DMS53 treated with DMSO at 0.1 percent for 48 hours (cell line): ENCODE data around the gene MAPK8.

Source experiments
- DNase-seq: peaks from one replicate; lab custom pipeline; 2025; ENCODE audit not compliant: unreplicated experiment; lab: John Stamatoyannopoulos, UW

Gene MAPK8

GRCh38 chr10:48447356-48448215, 141.1 kb downstream of the MAPK8 start:
- DNase-seq = no peak

DNA sequence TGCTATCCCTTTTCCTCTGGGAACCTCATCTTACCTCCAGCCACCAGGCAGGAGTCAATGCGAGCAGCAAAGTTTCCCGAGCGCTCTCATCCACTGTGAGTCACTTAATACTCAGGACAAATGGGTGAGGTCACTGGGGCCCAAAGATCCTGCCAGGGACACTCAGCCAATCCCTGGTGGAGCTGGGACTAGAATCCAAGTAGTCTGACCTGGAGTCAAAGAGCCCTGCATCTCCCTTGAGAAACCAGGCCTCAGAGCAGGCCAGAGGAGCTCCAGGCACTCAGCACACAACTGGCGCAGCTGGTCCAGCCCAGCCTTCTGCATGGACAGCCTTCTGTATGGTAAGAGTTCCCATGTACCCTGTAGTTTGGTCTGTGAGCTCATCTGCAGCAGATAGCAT, 142.3 kb downstream of the MAPK8 start:
- DNase-seq = no peak

- no peak for DNase-seq
Measured at GRCh38 chr10:48449501-48450232, 143.2 kb downstream of the MAPK8 start.

DNA sequence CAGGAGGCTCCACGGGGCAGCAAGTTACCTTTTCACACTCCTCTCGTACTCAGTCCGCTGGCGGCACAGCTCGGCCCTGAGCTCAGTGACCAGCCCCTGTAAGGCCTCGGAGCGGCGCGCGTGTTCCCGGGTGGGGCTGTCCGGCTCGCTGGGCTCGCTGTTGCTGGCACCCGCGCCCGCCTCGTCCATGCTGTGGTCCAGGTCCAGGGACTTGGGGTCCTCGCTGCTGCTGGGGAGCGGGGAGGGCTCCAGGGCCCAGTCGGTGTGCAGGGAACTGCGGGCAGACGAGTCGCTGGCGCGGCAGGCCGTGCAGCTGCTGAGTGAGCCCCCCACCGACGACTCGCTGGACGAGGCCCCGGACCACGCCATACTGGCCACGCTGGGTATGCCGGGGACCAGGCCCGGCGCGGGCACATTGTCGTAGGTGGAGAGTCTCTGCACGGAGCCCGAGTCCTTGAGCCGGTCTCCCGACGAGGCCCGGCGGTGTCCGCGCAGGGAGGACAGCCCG, 143.8 kb downstream of the MAPK8 start:
- DNase-seq = no peak

- DNase-seq = no peak
Measured at GRCh38 chr10:48450741-48451466, 144.4 kb downstream of the MAPK8 start.

- no peak for DNase-seq
Measured at GRCh38 chr10:48451969-48452878, 145.7 kb downstream of the MAPK8 start.

GRCh38 chr10:48452879-48453412, 146.5 kb downstream of the MAPK8 start:
- no peak for DNase-seq

GRCh38 chr10:48453451-48454301, 147.2 kb downstream of the MAPK8 start:
- DNase-seq = no peak

DNA sequence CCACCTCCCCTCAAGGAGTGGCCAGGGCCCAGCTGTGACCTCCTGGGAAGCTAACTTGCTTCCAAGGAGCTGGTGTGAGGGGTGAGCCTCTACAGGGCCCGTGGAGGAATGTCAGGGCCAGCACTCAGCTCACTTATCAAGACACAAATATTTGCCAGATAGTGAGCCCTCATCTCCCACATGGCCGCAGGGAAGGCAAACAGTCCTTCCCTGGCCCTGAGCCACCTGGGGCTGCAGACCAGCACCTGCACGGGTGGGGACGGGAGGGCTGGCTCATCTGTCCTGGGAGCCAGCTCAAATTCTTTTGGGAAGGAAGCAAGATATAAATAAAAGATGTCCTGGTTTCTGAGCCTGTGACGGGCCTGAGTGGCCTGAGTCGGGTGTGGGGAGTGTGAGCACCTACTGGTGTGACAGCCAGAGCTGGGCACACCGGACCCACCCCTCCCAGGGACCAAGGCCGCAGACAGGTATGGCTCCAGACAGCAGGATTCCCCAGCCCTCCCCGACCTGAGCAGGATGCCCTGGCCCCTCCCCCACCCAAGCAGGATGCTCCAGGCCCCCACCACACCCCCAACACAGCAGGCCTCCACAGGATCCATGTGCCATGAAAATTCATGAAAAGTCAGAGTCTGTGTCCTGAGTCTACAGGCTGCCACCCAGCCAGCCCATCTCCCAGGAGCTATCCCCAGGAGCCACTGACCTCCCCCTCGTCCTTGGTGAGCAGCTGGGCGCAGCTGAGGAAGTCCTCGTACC, 148.0 kb downstream of the MAPK8 start:
- DNase-seq = no peak

- DNase-seq = no peak
Measured at GRCh38 chr10:48455055-48455391, 148.5 kb downstream of the MAPK8 start.

DNA sequence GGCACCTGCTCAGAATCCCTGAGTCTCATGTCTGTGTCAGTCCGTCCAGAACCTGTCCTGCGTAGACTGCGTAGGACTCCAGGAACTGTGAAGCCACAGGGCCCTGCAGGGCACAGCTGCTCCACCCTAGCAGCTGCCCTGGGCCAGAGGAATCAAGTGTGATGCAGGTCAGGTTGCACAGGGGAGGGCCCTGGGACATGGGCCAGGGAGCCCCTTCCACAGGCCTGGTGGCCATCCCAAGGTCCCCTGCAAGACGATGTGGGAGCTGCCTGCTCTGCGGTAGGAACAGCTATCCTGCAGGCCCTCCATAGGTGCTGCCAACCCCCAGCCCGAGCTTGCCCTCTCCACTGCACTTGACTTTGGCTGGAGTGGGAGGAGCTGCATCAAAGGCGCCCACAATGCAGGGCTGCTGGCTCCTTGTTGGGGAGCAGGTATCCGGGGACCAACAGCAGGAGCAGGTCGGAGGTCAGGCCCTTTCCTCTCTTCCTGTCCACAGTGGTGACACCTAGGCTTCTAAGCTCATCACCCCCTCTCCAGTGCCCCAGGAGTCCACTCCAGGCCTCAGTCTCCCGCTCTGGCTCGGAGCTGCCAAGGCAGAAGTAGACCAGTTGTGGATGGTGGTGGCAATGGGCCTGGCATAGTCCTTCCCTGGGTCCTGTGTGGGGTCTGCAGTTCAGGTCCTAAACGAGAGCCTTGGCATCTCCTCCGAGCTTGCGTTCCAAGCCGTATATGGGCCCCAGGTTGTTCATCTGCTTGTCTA, 149.1 kb downstream of the MAPK8 start:
- no peak for DNase-seq

- DNase-seq = no peak
Measured at GRCh38 chr10:48456361-48456804, 149.9 kb downstream of the MAPK8 start.

- no peak for DNase-seq
Measured at GRCh38 chr10:48456808-48457761, 150.6 kb downstream of the MAPK8 start.

- no peak for DNase-seq
Measured at GRCh38 chr10:48457949-48458661, 151.6 kb downstream of the MAPK8 start.

GRCh38 chr10:48458662-48459048, 152.2 kb downstream of the MAPK8 start:
- DNase-seq = no peak
